GM10266 (cell line): Measurements from ENCODE around the gene PRKN.

Experiments
- DNase-seq: peaks from one replicate; pipeline ENCODE4 v3.0.0; 2012; ENCODE audit errors: extremely low spot score
- CTCF ChIP-seq: IDR thresholded peaks from 2 replicates; pipeline ENCODE4 v1.5.1; 2012; ENCODE audit warnings: mild to moderate bottlenecking, low read depth; ENCODE audit not compliant: control insufficient read depth, insufficient read depth; ENCODE audit errors: missing control alignments

The PRKN gene

GRCh38 chr6:161455848-161456247 is 1271.7 kb downstream of the PRKN start:
- DNase-seq: no peak
- no peak for TF ChIP-seq CTCF

- DNase-seq: no peak
- no peak for TF ChIP-seq CTCF
These were observed 1274.0 kb downstream of the PRKN start for GRCh38 chr6:161453558-161453957.

- no peak for TF ChIP-seq CTCF
- DNase-seq: no peak
These were observed 1275.3 kb downstream of the PRKN start for GRCh38 chr6:161452241-161452640.

- no peak for TF ChIP-seq CTCF
- no peak for DNase-seq
These were observed 1278.0 kb downstream of the PRKN start for GRCh38 chr6:161449521-161449920.

- DNase-seq: no peak
- TF ChIP-seq CTCF: no peak
These were observed 1280.6 kb downstream of the PRKN start for GRCh38 chr6:161446949-161447348.

GRCh38 chr6:161446296-161446925 is 1281.2 kb downstream of the PRKN start:
- TF ChIP-seq CTCF: no peak
- no peak for DNase-seq

DNA sequence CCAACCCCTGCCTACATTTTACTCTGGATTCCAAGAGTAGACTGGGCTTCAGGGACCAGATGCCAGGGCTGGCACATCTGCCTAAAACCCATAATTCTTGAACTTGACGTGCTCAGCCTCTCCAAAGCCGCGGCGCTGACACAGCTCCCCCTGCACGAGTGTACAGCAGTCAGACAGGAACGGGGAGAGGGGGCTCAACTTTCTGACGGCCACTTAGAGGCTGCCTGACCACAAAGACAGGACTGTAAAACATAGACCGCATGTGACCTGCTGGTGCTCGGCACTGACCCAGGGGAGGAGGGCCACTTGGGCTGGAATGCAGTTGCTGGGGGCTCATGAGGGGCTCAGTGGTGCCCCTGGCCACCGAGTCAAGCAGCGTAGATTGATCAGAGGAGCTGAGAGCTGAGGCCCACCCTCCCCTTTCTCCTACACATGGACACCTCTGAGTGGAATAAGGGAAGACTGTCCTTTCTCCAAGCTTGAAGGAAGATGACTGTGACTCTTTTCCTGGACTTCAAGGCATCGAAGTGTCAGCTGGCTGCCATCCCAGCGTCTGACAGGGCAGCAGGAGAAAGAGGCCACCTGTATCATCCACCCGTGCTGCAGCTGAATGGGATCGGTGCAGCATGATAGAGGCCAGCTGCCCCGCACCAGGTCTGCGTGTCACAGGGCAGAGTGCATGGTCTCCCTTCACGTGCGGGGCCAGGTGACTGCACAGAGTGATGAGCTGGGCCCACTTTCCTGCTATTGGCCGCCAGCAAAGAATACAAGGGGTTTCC is 1282.4 kb downstream of the PRKN start:
- no peak for DNase-seq
- no peak for TF ChIP-seq CTCF
